Kidney epithelial cell (primary cell): ENCODE data around the gene NXT2. TPM values are rescaled to one million over a fixed set of nuclear protein-coding genes. Genes with fewer than 3 reads are reported as not detected.
A peak's percentile ranks its signal among the peaks of the same experiment; 100 is the strongest.
"Not testable (repeated sequence)": the region's sequence is repeated elsewhere in the genome, so short reads cannot be mapped to it uniquely, and the experiment has no call there.

Experiments used
- DNase-seq: peaks from one replicate; pipeline ENCODE4 v3.0.0-alpha.2; 2010; ENCODE audit warnings: low read depth
- H3K27me3 ChIP-seq: 2 replicates; pipeline ENCODE4 v1.6.0; 2011; ENCODE audit warnings: low read length; ENCODE audit not compliant: control insufficient read depth, insufficient read depth
- H3K36me3 ChIP-seq: 2 replicates; pipeline ENCODE4 v1.5.1; 2011; ENCODE audit warnings: low read length; ENCODE audit not compliant: control insufficient read depth, insufficient read depth
- H3K4me3 ChIP-seq: 2 replicates; pipeline ENCODE4 v1.5.1; 2011; ENCODE audit warnings: low read depth, mild to moderate bottlenecking, control low read depth, low read length
- total RNA-seq: library from RNA; depleted of rRNA; stranded (reverse); fragments of >200 nt; gene quantifications from 2 replicates; pipeline ENCODE4 v1.2.3, GENCODE V29; 2015
- TF ChIP-seq, protein P1 (sequence below): IDR thresholded peaks from 2 replicates; pipeline ENCODE4 v1.5.1; 2011; ENCODE audit warnings: mild to moderate bottlenecking, moderate library complexity, low read length, control low read depth, inconsistent platforms; ENCODE audit not compliant: insufficient read depth, poor library complexity, severe bottlenecking

The NXT2 gene
- total RNA-seq, 1 donor from 2014 or later, result 7.6 TPM

DNA sequence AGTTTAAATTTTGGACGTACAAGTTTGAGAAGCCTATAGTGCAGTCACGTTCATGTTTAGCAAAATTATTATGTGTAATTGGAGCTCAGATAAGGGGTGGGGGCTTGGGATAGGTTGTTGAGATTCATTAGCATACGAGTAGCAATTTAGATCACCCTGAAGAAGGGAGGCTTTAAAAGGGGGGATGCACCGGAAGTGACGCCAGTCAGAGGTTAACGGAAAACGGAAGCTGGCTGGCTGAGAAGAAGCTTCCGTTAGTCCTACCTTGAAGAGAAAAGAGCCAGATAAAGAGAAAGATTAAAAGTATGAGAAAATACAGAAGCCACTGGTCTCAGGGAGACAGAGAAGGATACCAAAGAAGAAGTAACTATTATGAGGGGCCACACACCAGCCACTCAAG is 1.1 kb upstream of the NXT2 start:
- TF ChIP-seq, protein P1, sequence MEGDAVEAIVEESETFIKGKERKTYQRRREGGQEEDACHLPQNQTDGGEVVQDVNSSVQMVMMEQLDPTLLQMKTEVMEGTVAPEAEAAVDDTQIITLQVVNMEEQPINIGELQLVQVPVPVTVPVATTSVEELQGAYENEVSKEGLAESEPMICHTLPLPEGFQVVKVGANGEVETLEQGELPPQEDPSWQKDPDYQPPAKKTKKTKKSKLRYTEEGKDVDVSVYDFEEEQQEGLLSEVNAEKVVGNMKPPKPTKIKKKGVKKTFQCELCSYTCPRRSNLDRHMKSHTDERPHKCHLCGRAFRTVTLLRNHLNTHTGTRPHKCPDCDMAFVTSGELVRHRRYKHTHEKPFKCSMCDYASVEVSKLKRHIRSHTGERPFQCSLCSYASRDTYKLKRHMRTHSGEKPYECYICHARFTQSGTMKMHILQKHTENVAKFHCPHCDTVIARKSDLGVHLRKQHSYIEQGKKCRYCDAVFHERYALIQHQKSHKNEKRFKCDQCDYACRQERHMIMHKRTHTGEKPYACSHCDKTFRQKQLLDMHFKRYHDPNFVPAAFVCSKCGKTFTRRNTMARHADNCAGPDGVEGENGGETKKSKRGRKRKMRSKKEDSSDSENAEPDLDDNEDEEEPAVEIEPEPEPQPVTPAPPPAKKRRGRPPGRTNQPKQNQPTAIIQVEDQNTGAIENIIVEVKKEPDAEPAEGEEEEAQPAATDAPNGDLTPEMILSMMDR, result no peak
- no peak for DNase-seq
- no peak overlapping the region for H3K4me3 ChIP-seq
- no peaks in the 10 kb centered on the region for H3K36me3 ChIP-seq
- no peaks in the 10 kb centered on the region for H3K27me3 ChIP-seq

DNA sequence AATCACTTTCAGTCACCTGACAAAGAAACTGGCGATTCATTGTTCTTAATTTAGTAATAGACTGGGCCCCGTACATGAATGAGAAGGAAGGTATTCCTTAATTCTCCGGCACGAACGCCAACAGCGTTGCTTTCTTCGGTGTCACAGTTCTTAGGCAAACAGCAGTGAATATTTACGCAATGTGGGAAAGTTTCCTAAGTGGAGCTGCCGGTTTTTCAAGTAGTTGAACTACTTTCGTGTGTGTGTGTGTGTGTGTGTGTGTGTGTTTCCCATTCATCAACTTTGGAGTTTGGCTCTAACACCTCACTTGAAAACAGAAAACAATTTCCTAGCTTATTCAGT is 651 bp downstream of the NXT2 start:
- Histone ChIP-seq H3K4me3 (peak overlapping the region; percentile 62), H3K36me3 (no peaks in the 10 kb centered on the region), H3K27me3 (no peaks in the 10 kb centered on the region)
- TF ChIP-seq, protein P1, result no peak
- DNase-seq, result peak; percentile 26

GRCh38 chrX:109539007-109539406 is 2.4 kb downstream of the NXT2 start:
- H3K36me3 ChIP-seq, H3K27me3 ChIP-seq, DNase-seq, H3K4me3 ChIP-seq: not testable (repeated sequence)

DNA sequence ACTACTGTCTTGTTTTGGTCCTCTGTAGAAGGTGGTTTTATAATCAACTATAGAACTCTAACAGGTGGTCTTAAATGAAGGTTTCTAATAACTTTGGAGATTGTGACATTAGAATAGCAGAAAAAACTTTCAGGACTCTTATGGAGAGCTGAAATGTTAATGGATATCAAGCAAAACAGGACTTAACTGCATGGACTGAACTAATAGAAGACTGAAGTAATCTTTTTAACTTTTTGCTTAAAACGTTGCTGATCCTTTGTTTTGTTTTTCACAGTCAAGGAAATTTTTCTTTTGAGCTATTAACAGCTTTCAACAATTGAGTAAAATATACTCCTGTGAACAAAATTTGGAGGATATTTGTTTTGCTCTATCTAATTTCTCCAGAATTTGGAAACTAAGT is 17.2 kb downstream of the NXT2 start:
- TF ChIP-seq, protein P1, result no peak
- Histone ChIP-seq H3K36me3 (no peaks in the 10 kb centered on the region), H3K4me3 (no peak overlapping the region), H3K27me3 (no peaks in the 10 kb centered on the region)
- no peak for DNase-seq

GRCh38 chrX:109576083-109576482 is 39.4 kb downstream of the NXT2 start:
- H3K36me3 ChIP-seq, DNase-seq, H3K27me3 ChIP-seq, H3K4me3 ChIP-seq: not testable (repeated sequence)

GRCh38 chrX:109577055-109577454 is 40.4 kb downstream of the NXT2 start:
- Histone ChIP-seq H3K4me3 (no peak overlapping the region), H3K27me3 (no peaks in the 10 kb centered on the region), H3K36me3 (no peaks in the 10 kb centered on the region)
- TF ChIP-seq, protein P1, result no peak
- no peak for DNase-seq

GRCh38 chrX:109578916-109579315 is 42.3 kb downstream of the NXT2 start:
- H3K36me3 ChIP-seq, result no peaks in the 10 kb centered on the region
- H3K27me3 ChIP-seq, result no peaks in the 10 kb centered on the region
- TF ChIP-seq, protein P1, result no peak
- H3K4me3 ChIP-seq, result no peak overlapping the region
- no peak for DNase-seq
